K562 (cell line): ENCODE data around the gene GCK. TPM values are rescaled to one million over a fixed set of nuclear protein-coding genes. Genes with fewer than 3 reads are reported as not detected.

Experiments
- ATAC-seq: fragments of 200-7000 bp; cut with Tn5 transposase; 3 replicates; pipeline ENCODE4 v1.9.1; 2020; ENCODE audit warnings: moderate library complexity
- BruUV-seq: library from RNA; stranded (reverse); fragments of 400-500 nt; replicated peaks from 2 replicates; lab custom pipeline; 2021; lab: Mats Ljungman, UMichigan
- CTCF ChIA-PET: fragments of 300-600 bp; formaldehyde crosslinking; extraction: SDS; loops from one replicate; lab custom pipeline; 2021; ENCODE audit warnings: low intra/inter-chr PET ratio; lab: Yijun Ruan, JAX
- POLR2A ChIA-PET: fragments of 300-600, 350-650 bp; sonication (Branson Sonifier 250); formaldehyde crosslinking; extraction: SDS; loops from one replicate; lab custom pipeline; 2021; ENCODE audit warnings: antibody characterized with exemption, inconsistent platforms; lab: Yijun Ruan, JAX
- DNase-seq, 4 experiments: peaks; one replicate each; pipeline versions ENCODE4 v3.0.0 to v3.0.0-alpha.2; 2011 to 2018; ENCODE audit warnings: low spot score in 3 of 4, mixed read lengths in 3 of 4; ENCODE audit errors: extremely low read depth in 1 of 4
- FAIRE-seq: peaks from 2 replicates; lab custom pipeline; 2011; peaks lifted over from hg19 to GRCh38; lab: Jason Lieb, UNC
- H2AFZ ChIP-seq: 2 replicates; pipeline ENCODE4 v1.6.0; 2011; ENCODE audit warnings: low read depth, low read length, control low read depth, inconsistent platforms
- H3K27ac ChIP-seq: fragments of 200-600 bp; 3 replicates; pipeline ENCODE4 v1.8.0; 2011; ENCODE audit warnings: low read depth, mild to moderate bottlenecking, control low read depth, inconsistent platforms, low read length, moderate library complexity, mixed read lengths; ENCODE audit errors: extremely low read depth
- H3K27me3 ChIP-seq, 2 experiments: fragments of 300-600 bp in 1 of 2; 2 replicates in 1 of 2; 3 replicates in 1 of 2; pipeline versions ENCODE4 v1.6.0 to v1.8.0; 2011; ENCODE audit warnings: inconsistent platforms in 2 of 2, low read length in 2 of 2, mild to moderate bottlenecking in 1 of 2, mixed read lengths in 1 of 2, moderate library complexity in 1 of 2; ENCODE audit not compliant: control insufficient read depth in 2 of 2, insufficient read depth in 2 of 2
- H3K36me3 ChIP-seq: fragments of 300-600 bp; 3 replicates; pipeline ENCODE4 v1.8.0; 2011; ENCODE audit warnings: mild to moderate bottlenecking, low read length, inconsistent platforms; ENCODE audit not compliant: control insufficient read depth, insufficient read depth
- H3K4me1 ChIP-seq, 2 experiments: fragments of 200-600 bp in 1 of 2; replicated peaks in 1 of 2; 2 replicates in 1 of 2; 3 replicates in 1 of 2; pipeline versions ENCODE4 v1.5.1 to v1.8.0; 2011; ENCODE audit warnings: inconsistent platforms in 2 of 2, low read length in 2 of 2, mild to moderate bottlenecking in 1 of 2, mixed read lengths in 1 of 2, moderate library complexity in 1 of 2; ENCODE audit not compliant: control insufficient read depth in 2 of 2, insufficient read depth in 2 of 2
- H3K4me2 ChIP-seq: 2 replicates; pipeline ENCODE4 v1.6.1; 2011; ENCODE audit warnings: low read length, control low read depth, inconsistent platforms, mixed read lengths; ENCODE audit not compliant: insufficient read depth
- H3K4me3 ChIP-seq: fragments of 200-600 bp; sonication (generic), shearing (Covaris generic); 2 replicates; pipeline ENCODE4 v1.5.1; 2016; ENCODE audit warnings: control low read depth, inconsistent platforms
- H3K79me2 ChIP-seq: fragments of 200-600 bp; 3 replicates; pipeline ENCODE4 v1.8.0; 2011; ENCODE audit warnings: low read length, inconsistent platforms; ENCODE audit not compliant: control insufficient read depth, insufficient read depth
- H3K9ac ChIP-seq, 2 experiments: 2 replicates each; pipeline versions ENCODE4 v1.6.0 to v1.6.1; 2011; ENCODE audit warnings: low read depth in 2 of 2, low read length in 2 of 2, control low read depth in 1 of 2, inconsistent platforms in 1 of 2, mild to moderate bottlenecking in 1 of 2, mixed read lengths in 1 of 2; ENCODE audit not compliant: insufficient read depth in 1 of 2
- H3K9me1 ChIP-seq: one replicate; pipeline ENCODE4 v1.6.0; 2011; ENCODE audit warnings: inconsistent platforms, mild to moderate bottlenecking, low read length, moderate library complexity; ENCODE audit not compliant: control insufficient read depth, insufficient read depth
- H3K9me3 ChIP-seq: replicated peaks from 2 replicates; pipeline ENCODE4 v1.5.1; 2011; ENCODE audit warnings: low read depth, low read length, inconsistent platforms; ENCODE audit not compliant: control insufficient read depth, insufficient read depth
- H4K20me1 ChIP-seq: replicated peaks from 2 replicates; pipeline ENCODE4 v1.6.1; 2011; ENCODE audit warnings: low read length, inconsistent platforms, mixed read lengths; ENCODE audit not compliant: control insufficient read depth, insufficient read depth
- CBX3 ChIP-seq, 2 experiments: IDR thresholded peaks; 1 replicate in 1 of 2; 2 replicates in 1 of 2; pipeline ENCODE4 v1.6.1; 2012; ENCODE audit warnings: inconsistent platforms in 2 of 2, low read length in 2 of 2, borderline replicate concordance in 1 of 2, control low read depth in 1 of 2
- NR1H2 ChIP-seq: sonication (generic); formaldehyde crosslinking; IDR thresholded peaks from 2 replicates; pipeline ENCODE4 v1.4.0; 2020; ENCODE audit warnings: mild to moderate bottlenecking, missing genetic modification reagents
- TBL1XR1 ChIP-seq, 2 experiments: IDR thresholded peaks; 2 replicates each; pipeline ENCODE4 v1.6.1; 2012; ENCODE audit warnings: improper control_type of control experiment in 2 of 2, low read length in 2 of 2, mild to moderate bottlenecking in 1 of 2
- THRB ChIP-seq: fragments of 450-650 bp; formaldehyde crosslinking; conservative IDR thresholded peaks from 2 replicates; pipeline ENCODE4 v1.4.0; 2022; ENCODE audit warnings: mild to moderate bottlenecking, missing genetic modification characterization
- ZNF511 ChIP-seq: sonication (generic); formaldehyde crosslinking; IDR thresholded peaks from 2 replicates; pipeline ENCODE4 v1.8.0; 2022; ENCODE audit warnings: mild to moderate bottlenecking, missing genetic modification reagents
- ZNF717 ChIP-seq: fragments of 250-450 bp; sonication (Bioruptor Pico); IDR thresholded peaks from 2 replicates; pipeline ENCODE4 v1.5.0; 2021
- WGBS: fragments of 100-300 bp; shearing (Covaris generic); methylation state at CpG from one replicate; pipeline ENCODE4 v1.1.6; 2016; ENCODE audit warnings: low coverage, mixed read lengths; ENCODE audit not compliant: insufficient coverage; ENCODE audit errors: missing lambda C conversion rate; 5-methylcytosine and 5-hydroxymethylcytosine counted together
- in situ Hi-C: fragments of 300-500 bp; cut with MboI; formaldehyde crosslinking; loops from 4 replicates; pipeline ENCODE4 v1.15.0; 2018; ENCODE audit warnings: inconsistent platforms, mixed read lengths
- intact Hi-C: fragments of 100-400 bp; cut with micrococcal nuclease; formaldehyde crosslinking; loops from 2 replicates; pipeline ENCODE4 v1.14.2; 2022
- polyA plus RNA-seq, 8 experiments: library from polyadenylated mRNA; depleted of rRNA in 4 of 8; stranded (reverse) in 5 of 8; unstranded in 3 of 8; fragments of >200 nt; fragmentation: Nextera tagmentation in 2 of 8; fragmentation: Illumina TruSeq in 1 of 8; extraction: Ambion mirVana in 2 of 8; extraction: Trizol in 1 of 8; gene quantifications; 2 replicates each; pipeline versions ENCODE4 v1.2.1 to v1.2.3, GENCODE V29; 2011 to 2014; ENCODE audit warnings: inconsistent platforms in 1 of 8, missing spikeins in 1 of 8
- total RNA-seq, 7 experiments: library from RNA; depleted of rRNA in 6 of 7; stranded (reverse); fragments of >200 nt in 6 of 7; fragmentation: Illumina TruSeq in 2 of 7; extraction: Trizol in 2 of 7; gene quantifications; 2 replicates each; pipeline versions ENCODE4 v1.2.1 to v1.2.3, GENCODE V29; 2011 to 2021; ENCODE audit warnings: low replicate concordance in 1 of 7

GCK gene
- total and polyA plus RNA-seq, 9 of the 15 experiments (the other 6 are each of a cell fraction or from before 2014, with no cell fraction given): 0.11 to 0.55 (median 0.16) TPM; not detected in 3

- intact Hi-C loops (no loop called here), in situ Hi-C loops (no loop called here)
- Histone ChIP-seq H3K9me3 (no peaks in the 10 kb centered on the region), H3K36me3 (no peaks in the 10 kb centered on the region), H3K4me2 (no peak overlapping the region), H3K9ac (no peak overlapping the region), H3K4me3 (no peak overlapping the region), H3K4me1 (peaks cover 0 to 19% of the 10 kb centered on the region in 2 experiments; a peak in 3 of 5 replicates), H3K27ac (no peak overlapping the region), H3K27me3 (0 out of 5 replicates have a peak, but pooled peaks cover 3 to 5% of the 10 kb centered on the region in 2 experiments), H4K20me1 (no peaks in the 10 kb centered on the region; the same call in 1 of the 2 replicates), H3K9me1 (no peaks in the 10 kb centered on the region), H3K79me2 (no peaks in the 10 kb centered on the region), H2AFZ (no peak overlapping the region)
- no TSS peak for BruUV-seq
- POLR2A ChIA-PET: interaction anchor here (0.6 to 1.1 kb wide), 2 partner anchors 13 to 102 kb away, joined by 3 read pairs; no protein-coding TSS in a partner anchor
- CTCF ChIA-PET: no interaction called here
- FAIRE-seq: no peak
- WGBS: 57% methylated on average over 11 of the region's 12 CpGs
- ATAC-seq: no peak
- no peak for TF ChIP-seq ZNF511 (CRISPR knock-in tag)
- no peak for TF ChIP-seq TBL1XR1 (IDR thresholded peaks at IDR 0.05; ENCODE audit: low read length in 2 of 2)
- TF ChIP-seq CBX3 (IDR thresholded peaks at IDR 0.05; ENCODE audit: borderline replicate concordance in 1 of 2, low read length in 2 of 2): no peak
- TF ChIP-seq ZNF717 (CRISPR knock-in tag): no peak
- no peak for TF ChIP-seq THRB (CRISPR knock-in tag)
- TF ChIP-seq NR1H2 (CRISPR knock-in tag): no peak
- DNase-seq: no peak
Observed at GRCh38 chr7:44158873-44159631, 30.2 kb downstream of the GCK start.
